SK-N-SH treated with all-trans-retinoic acid at 6 μM for 48 hours (cell line): ENCODE results near the gene TTC39C.
"Not testable (repeated sequence)": the region's sequence is repeated elsewhere in the genome, so short reads cannot be mapped to it uniquely, and the experiment has no call there.

ENCODE experiments used
- ATAC-seq: fragments of 200-7000 bp; cut with Tn5 transposase; 3 replicates; pipeline ENCODE4 v1.9.1; 2020; ENCODE audit warnings: mild to moderate bottlenecking, moderate library complexity
- CSDC2 ChIP-seq: fragments of 250-450 bp; sonication (Bioruptor Pico); IDR thresholded peaks from 2 replicates; pipeline ENCODE4 v1.5.0; 2020; ENCODE audit warnings: mild to moderate bottlenecking, moderate library complexity
- ESRRG ChIP-seq: fragments of 250-450 bp; sonication (Bioruptor Pico); IDR thresholded peaks from 2 replicates; pipeline ENCODE4 v1.6.1; 2021; ENCODE audit warnings: mild to moderate bottlenecking
- GLIS3 ChIP-seq: fragments of 250-450 bp; sonication (Bioruptor Pico); IDR thresholded peaks from 2 replicates; pipeline ENCODE4 v1.5.0; 2020; ENCODE audit warnings: mild to moderate bottlenecking, moderate library complexity
- ISL1 ChIP-seq: fragments of 250-450 bp; sonication (Bioruptor Pico); IDR thresholded peaks from 2 replicates; pipeline ENCODE4 v2.1.2; 2022; ENCODE audit warnings: mild to moderate bottlenecking, moderate library complexity
- OSR1 ChIP-seq: fragments of 250-450 bp; sonication (Bioruptor Pico); IDR thresholded peaks from 2 replicates; pipeline ENCODE4 v1.8.0; 2022; ENCODE audit warnings: moderate library complexity, mild to moderate bottlenecking, inconsistent platforms
- PPARA ChIP-seq: fragments of 250-450 bp; sonication (Bioruptor Pico); IDR thresholded peaks from 2 replicates; pipeline ENCODE4 v1.5.0; 2020; ENCODE audit warnings: mild to moderate bottlenecking, borderline replicate concordance
- RARB ChIP-seq: fragments of 250-450 bp; sonication (Bioruptor Pico); IDR thresholded peaks from 2 replicates; pipeline ENCODE4 v1.8.0; 2021; ENCODE audit warnings: mild to moderate bottlenecking, moderate library complexity
- TCF4 ChIP-seq: fragments of 250-450 bp; sonication (Bioruptor Pico); IDR thresholded peaks from 2 replicates; pipeline ENCODE4 v1.8.0; 2021; ENCODE audit warnings: mild to moderate bottlenecking, moderate library complexity, borderline replicate concordance
- TOX ChIP-seq: fragments of 250-450 bp; sonication (Bioruptor Pico); IDR thresholded peaks from 2 replicates; pipeline ENCODE4 v1.8.0; 2021; ENCODE audit warnings: mild to moderate bottlenecking, moderate library complexity, borderline replicate concordance
- ZC3H10 ChIP-seq: fragments of 250-450 bp; sonication (Bioruptor Pico); IDR thresholded peaks from 2 replicates; pipeline ENCODE4 v1.5.1; 2021; ENCODE audit warnings: mild to moderate bottlenecking, moderate library complexity
- ZFP3 ChIP-seq: fragments of 250-450 bp; sonication (Bioruptor Pico); IDR thresholded peaks from 2 replicates; pipeline ENCODE4 v1.5.0; 2020; ENCODE audit warnings: mild to moderate bottlenecking, moderate library complexity
- ZFP30 ChIP-seq: fragments of 450-650 bp; formaldehyde crosslinking; IDR thresholded peaks from 2 replicates; pipeline ENCODE4 v1.5.0; 2022; ENCODE audit warnings: mild to moderate bottlenecking, moderate library complexity
- ZNF565 ChIP-seq: fragments of 450-650 bp; formaldehyde crosslinking; conservative IDR thresholded peaks from 2 replicates; pipeline ENCODE4 v1.5.0; 2020; ENCODE audit warnings: low read depth, mild to moderate bottlenecking, moderate library complexity
- ZNF70 ChIP-seq: fragments of 450-650 bp; formaldehyde crosslinking; IDR thresholded peaks from 2 replicates; pipeline ENCODE4 v1.5.0; 2020; ENCODE audit warnings: mild to moderate bottlenecking, moderate library complexity
- ZNF8 ChIP-seq: fragments of 450-650 bp; formaldehyde crosslinking; IDR thresholded peaks from 2 replicates; pipeline ENCODE4 v1.5.0; 2020; ENCODE audit warnings: mild to moderate bottlenecking, moderate library complexity
- TF ChIP-seq, protein P1 (sequence below): fragments of 250-450 bp; sonication (Bioruptor Pico); IDR thresholded peaks from 2 replicates; pipeline ENCODE4 v1.8.0; 2020; ENCODE audit warnings: mild to moderate bottlenecking, moderate library complexity, borderline replicate concordance
- TF ChIP-seq, protein P2 (sequence below): fragments of 250-450 bp; sonication (Bioruptor Pico); IDR thresholded peaks from 2 replicates; pipeline ENCODE4 v1.5.1; 2021; ENCODE audit warnings: mild to moderate bottlenecking, moderate library complexity
- TF ChIP-seq, protein P3 (sequence below): fragments of 250-450 bp; sonication (Bioruptor Pico); IDR thresholded peaks from 2 replicates; pipeline ENCODE4 v1.5.0; 2020; ENCODE audit warnings: mild to moderate bottlenecking, moderate library complexity
- TF ChIP-seq, protein P4 (sequence below): fragments of 250-450 bp; sonication (Bioruptor Pico); IDR thresholded peaks from 2 replicates; pipeline ENCODE4 v1.5.1; 2020; ENCODE audit warnings: low read depth, mild to moderate bottlenecking, moderate library complexity

TTC39C gene

DNA sequence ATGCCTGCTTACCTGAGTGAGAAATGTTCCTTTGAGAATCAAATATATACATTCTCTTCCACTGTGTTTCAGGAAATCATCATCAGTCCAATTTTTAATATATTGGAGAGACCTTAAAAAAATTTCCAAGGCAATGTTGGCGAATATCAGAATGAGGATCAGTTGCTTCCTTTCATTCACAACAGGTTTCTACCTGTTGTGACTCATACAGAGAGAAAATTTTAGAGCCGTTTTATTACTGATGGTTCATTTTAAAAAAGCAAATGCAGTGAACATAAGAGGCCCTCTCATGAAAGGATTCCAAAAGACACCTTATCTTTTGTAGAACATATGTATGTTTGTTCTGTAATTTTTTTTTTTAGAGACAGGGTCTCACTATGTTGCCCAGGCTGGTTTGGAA, 42.0 kb downstream of the TTC39C start:
- no peak for ATAC-seq
- TF ChIP-seq ZNF565 (CRISPR knock-in tag): no peak
- TF ChIP-seq, protein P1, sequence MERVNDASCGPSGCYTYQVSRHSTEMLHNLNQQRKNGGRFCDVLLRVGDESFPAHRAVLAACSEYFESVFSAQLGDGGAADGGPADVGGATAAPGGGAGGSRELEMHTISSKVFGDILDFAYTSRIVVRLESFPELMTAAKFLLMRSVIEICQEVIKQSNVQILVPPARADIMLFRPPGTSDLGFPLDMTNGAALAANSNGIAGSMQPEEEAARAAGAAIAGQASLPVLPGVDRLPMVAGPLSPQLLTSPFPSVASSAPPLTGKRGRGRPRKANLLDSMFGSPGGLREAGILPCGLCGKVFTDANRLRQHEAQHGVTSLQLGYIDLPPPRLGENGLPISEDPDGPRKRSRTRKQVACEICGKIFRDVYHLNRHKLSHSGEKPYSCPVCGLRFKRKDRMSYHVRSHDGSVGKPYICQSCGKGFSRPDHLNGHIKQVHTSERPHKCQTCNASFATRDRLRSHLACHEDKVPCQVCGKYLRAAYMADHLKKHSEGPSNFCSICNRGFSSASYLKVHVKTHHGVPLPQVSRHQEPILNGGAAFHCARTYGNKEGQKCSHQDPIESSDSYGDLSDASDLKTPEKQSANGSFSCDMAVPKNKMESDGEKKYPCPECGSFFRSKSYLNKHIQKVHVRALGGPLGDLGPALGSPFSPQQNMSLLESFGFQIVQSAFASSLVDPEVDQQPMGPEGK: no peak
- TF ChIP-seq, all 23 proteins: peak for 0

DNA sequence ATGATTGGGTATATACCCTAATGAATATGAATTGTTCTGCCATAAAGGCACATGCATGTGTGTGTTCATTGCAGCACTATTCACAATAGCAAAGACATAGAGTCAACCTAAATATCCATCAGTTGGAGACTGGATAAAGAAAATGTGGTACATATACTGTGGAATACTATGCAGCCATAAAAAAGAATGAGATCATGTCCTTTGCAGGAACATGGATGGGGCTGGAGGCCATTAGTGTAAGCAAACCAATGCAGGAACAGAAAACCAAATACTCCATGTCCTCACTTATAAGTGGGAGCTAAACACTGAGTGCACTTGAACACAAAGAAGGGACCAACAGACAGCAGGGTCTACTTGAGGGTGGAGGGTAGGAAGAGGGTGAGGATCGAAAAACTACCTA, 43.2 kb downstream of the TTC39C start:
- ATAC-seq: no peak
- TF ChIP-seq OSR1 (no peak), ZNF565 (CRISPR knock-in tag) (no peak), GLIS3 (CRISPR knock-in tag) (no peak), ZNF8 (no peak), PPARA (CRISPR knock-in tag) (no peak), ISL1 (CRISPR knock-in tag) (no peak), CSDC2 (CRISPR knock-in tag) (no peak), RARB (no peak), ESRRG (CRISPR knock-in tag) (no peak), TOX (CRISPR knock-in tag) (no peak), TCF4 (CRISPR knock-in tag) (no peak), ZNF70 (CRISPR knock-in tag) (no peak)
- TF ChIP-seq, protein P1: no peak
- TF ChIP-seq, protein P2, sequence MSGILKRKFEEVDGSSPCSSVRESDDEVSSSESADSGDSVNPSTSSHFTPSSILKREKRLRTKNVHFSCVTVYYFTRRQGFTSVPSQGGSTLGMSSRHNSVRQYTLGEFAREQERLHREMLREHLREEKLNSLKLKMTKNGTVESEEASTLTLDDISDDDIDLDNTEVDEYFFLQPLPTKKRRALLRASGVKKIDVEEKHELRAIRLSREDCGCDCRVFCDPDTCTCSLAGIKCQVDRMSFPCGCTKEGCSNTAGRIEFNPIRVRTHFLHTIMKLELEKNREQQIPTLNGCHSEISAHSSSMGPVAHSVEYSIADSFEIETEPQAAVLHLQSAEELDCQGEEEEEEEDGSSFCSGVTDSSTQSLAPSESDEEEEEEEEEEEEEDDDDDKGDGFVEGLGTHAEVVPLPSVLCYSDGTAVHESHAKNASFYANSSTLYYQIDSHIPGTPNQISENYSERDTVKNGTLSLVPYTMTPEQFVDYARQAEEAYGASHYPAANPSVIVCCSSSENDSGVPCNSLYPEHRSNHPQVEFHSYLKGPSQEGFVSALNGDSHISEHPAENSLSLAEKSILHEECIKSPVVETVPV (CRISPR knock-in tag): no peak
- TF ChIP-seq, protein P3, sequence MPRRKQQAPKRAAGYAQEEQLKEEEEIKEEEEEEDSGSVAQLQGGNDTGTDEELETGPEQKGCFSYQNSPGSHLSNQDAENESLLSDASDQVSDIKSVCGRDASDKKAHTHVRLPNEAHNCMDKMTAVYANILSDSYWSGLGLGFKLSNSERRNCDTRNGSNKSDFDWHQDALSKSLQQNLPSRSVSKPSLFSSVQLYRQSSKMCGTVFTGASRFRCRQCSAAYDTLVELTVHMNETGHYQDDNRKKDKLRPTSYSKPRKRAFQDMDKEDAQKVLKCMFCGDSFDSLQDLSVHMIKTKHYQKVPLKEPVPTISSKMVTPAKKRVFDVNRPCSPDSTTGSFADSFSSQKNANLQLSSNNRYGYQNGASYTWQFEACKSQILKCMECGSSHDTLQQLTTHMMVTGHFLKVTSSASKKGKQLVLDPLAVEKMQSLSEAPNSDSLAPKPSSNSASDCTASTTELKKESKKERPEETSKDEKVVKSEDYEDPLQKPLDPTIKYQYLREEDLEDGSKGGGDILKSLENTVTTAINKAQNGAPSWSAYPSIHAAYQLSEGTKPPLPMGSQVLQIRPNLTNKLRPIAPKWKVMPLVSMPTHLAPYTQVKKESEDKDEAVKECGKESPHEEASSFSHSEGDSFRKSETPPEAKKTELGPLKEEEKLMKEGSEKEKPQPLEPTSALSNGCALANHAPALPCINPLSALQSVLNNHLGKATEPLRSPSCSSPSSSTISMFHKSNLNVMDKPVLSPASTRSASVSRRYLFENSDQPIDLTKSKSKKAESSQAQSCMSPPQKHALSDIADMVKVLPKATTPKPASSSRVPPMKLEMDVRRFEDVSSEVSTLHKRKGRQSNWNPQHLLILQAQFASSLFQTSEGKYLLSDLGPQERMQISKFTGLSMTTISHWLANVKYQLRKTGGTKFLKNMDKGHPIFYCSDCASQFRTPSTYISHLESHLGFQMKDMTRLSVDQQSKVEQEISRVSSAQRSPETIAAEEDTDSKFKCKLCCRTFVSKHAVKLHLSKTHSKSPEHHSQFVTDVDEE (CRISPR knock-in tag): no peak
- TF ChIP-seq, all 23 proteins: peak for 0

DNA sequence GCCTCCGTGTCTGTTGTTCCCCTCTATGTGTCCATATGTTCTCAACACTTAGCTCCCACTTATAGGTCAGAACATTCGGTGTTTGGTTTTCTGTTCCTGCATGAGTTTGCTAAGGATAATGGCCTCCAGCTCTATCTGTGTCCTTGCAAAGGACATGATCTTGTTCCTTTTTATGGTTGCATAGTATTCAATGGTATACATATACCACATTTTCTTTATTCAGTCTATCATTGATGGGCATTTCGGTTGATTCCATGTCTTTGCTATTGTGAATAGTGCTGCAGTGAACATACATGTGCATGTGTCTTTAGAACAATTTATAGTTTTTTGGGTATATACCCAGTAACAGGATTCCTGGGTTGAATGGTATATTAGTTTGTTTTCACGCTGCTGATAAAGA, 44.8 kb downstream of the TTC39C start:
- ATAC-seq: not testable (repeated sequence)

DNA sequence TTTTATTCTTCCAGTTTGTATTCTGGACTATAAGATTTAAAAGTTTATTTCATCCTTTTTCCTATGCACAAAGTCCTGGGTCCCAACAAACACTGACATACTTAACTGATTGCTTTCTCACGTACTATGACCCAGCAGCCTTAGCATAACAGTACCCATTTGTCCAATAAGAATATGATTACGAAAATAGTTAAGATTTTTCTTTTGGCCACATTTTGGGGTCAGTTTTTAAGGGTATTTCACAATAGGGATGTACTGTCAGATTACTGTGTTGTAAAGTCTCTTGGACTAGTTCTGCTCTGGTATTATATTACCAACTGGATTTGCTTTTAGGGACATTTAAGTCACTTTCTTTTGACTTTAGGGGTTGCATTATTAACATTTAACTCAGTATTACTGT, 46.1 kb downstream of the TTC39C start:
- ATAC-seq: no peak
- no peak for TF ChIP-seq ZFP30
- TF ChIP-seq, protein P4, sequence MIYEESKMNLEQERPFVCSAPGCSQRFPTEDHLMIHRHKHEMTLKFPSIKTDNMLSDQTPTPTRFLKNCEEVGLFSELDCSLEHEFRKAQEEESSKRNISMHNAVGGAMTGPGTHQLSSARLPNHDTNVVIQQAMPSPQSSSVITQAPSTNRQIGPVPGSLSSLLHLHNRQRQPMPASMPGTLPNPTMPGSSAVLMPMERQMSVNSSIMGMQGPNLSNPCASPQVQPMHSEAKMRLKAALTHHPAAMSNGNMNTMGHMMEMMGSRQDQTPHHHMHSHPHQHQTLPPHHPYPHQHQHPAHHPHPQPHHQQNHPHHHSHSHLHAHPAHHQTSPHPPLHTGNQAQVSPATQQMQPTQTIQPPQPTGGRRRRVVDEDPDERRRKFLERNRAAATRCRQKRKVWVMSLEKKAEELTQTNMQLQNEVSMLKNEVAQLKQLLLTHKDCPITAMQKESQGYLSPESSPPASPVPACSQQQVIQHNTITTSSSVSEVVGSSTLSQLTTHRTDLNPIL (CRISPR knock-in tag): no peak
- no peak for TF ChIP-seq TCF4 (CRISPR knock-in tag)
- no peak for TF ChIP-seq ISL1 (CRISPR knock-in tag)
- TF ChIP-seq ZFP3 (CRISPR knock-in tag): no peak
- no peak for TF ChIP-seq ZNF565 (CRISPR knock-in tag)
- TF ChIP-seq, protein P2 (CRISPR knock-in tag): no peak
- TF ChIP-seq ZNF8: no peak
- no peak for TF ChIP-seq TOX (CRISPR knock-in tag)
- TF ChIP-seq ZC3H10 (CRISPR knock-in tag): no peak
- no peak for TF ChIP-seq GLIS3 (CRISPR knock-in tag)
- no peak for TF ChIP-seq RARB
- TF ChIP-seq PPARA (CRISPR knock-in tag): no peak
